ENCODE data around the gene TMEM115.

The TMEM115 gene

GRCh38 chr3:50375258-50375931, 16.1 kb upstream of the TMEM115 start:
- DNase-seq: no peak

DNA sequence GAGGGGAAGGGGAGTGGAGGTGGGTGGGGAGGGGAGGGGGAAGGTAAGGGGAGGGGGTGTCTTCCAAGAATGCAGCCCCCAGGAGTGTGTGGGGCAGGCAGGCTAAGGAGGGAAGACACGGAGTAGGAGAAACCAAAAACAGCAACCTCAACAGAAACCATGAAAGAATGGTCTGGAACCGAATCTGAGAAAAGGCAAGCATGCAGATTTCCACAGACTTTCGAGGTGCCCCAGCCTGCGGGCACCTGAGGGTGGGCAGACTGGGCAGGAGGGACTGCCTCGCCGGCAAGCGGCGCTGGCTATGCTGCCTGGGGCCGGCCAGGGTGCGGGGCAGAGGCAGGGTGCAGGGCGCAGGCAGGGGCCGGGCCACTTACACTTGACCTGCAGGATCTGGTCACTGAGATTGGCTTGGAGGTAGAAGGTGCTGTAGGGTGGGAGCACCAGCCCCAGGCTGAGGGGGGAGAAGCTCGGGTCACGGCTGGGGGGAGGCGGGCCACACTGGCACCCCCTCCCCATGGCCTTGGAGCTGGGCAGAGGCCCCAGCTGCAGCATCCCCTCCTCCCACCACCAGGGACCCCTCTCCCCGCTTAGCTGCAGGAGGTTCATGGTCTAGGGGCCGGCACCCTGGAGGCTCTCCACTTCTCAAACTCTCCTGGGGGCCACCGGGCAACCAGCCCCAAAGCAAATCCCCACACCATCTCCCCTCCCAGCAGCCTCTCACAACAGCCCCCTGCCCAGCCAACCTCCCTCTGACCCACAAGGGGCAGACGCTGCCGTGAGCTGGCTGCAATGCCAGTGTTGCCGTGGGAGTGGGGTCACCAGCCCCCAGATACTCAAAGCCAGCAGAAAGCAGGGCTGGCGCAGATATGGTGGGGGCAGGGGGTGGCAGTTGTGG, 15.3 kb upstream of the TMEM115 start:
- no peak for DNase-seq

DNA sequence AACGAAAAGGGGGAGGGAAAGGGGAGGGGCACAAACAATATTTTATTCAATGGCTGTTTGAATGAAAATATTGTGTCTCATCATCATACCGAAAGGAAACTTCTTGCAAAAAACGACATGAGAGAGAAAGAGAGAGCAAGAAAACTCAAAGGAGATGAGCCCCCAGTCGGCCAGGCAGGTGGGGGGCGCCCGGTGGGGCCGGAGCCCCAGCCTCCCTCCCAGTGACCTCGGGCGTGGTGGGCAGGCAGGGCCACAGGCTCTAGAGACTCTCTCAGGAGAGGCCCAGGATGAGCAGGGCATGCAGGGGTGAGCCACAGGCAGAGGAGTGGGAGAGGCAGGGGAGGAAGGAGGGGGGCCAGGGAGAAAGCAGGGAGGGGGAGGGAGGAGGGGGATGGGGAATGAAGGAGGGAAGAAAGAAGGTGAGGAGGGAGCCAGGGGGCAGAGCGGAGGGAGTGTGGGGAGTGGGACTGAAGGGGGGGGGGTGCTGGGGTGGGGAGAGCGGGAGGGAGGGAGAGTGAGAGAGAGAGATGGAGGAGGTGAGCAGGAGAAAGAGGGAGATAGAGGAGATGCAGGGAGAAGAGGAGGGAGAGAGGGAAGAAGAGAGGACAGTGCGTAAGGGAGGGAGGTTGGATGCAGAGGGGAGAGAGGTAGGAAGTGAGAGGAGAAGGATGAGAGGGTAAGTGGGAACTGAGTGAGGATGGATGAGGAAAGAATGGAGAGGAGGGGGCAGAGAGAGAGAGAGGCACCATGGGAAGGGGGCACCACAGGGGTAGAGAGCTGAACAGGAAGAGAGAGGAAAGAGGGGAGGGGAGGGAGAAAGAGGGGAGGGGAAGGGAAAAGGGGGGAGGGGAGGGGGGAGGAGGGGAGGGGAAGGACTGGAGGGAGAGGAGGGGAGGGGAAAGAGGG, 14.1 kb upstream of the TMEM115 start:
- DNase-seq: no peak

DNA sequence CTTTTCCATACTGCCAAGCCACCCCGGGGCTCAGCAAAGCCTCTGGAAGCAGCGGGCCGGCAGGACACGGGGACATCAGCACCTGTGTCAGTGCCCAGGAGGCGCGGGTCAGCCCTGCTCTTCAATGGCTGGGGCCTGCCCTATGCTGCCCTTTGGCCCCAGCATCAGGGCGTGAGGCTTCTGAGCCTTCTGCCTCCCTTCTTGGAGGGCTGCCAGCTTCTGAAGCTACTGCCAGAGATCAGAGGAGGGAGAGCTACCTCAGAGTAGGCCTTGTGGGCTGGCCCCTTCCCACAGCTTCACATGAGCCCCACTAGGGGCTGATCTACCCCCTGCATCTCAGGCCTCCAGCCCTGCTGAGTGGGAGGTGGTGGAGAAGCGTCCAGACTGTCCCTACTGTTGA, 13.0 kb upstream of the TMEM115 start:
- DNase-seq: no peak

- DNase-seq: no peak
Measured at GRCh38 chr3:50371133-50371685, 11.9 kb upstream of the TMEM115 start.

DNA sequence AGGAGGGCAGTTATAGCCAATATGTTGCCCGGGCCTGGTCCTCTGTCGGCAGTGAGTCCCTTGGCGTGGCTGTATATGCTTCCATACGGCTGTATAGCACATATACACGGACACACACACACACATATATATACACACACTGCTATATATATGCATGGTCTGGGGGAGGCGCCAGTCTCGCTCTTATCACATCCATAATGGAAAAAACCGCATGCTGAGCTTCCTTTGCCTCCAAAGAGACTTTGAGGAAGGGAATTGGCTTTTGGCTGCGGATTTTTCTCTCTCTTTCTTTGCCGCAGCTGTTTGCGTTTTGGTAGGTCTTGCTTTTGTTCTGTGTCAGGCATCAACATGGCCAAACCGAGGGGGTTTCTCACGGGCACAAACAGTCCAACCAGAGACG, 11.3 kb upstream of the TMEM115 start:
- no peak for DNase-seq

- no peak for DNase-seq
Measured at GRCh38 chr3:50369012-50369670, 9.8 kb upstream of the TMEM115 start.

DNA sequence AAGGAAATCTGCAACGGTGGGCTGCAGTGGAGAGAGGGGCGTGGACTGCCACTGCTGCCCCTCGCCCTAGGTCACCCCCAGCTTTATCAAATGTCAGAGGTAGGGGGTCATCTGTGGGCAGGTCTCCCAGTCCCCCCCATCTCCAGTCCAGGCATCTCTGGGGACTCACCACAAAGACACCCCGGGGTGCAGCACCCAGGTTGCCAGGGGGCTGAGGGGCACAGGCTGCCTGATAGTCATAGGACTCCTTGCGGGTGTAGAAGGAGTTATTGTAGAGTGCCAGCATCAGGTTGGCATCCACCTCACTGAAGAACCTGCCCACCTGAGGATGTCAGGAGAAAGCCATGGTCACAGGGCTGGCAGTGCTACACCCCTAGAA, 6.5 kb upstream of the TMEM115 start:
- DNase-seq: no peak

GRCh38 chr3:50365080-50365841, 5.9 kb upstream of the TMEM115 start:
- DNase-seq: no peak

GRCh38 chr3:50364573-50365079, 5.3 kb upstream of the TMEM115 start:
- DNase-seq: no peak

DNA sequence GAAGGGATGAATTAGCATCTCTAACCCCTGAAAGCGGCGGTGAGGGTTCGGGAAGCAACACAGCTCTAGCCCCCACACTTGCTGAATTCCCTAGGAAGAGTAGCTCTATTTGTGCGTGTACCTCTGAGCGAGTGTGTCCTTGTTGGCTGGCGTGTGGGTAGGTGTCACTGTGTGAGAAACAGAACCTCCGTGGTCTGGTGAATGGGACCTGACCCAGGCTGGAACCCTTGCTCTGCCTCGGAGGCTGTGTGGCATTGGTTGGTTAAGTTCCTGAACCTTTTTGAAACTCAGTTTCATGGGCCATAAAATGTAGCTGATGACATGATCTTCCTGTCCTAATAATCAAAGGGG, 414 bp upstream of the TMEM115 start:
- DNase-seq: no peak

DNA sequence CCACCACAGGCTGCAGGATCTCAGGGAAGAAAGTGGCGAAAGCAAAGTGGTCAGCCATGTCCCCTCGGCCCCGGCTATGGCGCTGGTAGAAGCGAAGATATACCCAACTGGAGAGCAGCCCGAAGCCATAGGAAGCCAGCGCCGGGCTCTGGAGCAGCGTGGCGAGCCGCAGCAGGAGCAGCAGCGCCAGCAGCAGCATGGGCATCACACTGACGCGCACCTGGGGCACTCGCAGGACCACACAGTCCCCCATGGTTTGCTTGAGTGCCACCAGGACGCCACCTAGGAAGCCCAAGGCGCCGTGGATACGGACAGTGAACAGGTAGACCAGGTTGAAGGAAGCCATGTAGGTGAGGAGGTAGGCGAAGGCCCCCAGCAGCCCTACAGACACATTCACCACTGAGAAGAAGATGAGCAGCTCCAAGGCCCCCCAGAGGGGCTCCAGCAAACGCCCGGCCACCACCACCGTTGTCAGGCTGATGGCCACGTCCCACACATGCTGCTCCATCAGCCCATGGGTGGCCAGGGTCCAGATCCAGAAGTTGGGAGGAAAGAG, 888 bp downstream of the TMEM115 start:
- DNase-seq: no peak

DNA sequence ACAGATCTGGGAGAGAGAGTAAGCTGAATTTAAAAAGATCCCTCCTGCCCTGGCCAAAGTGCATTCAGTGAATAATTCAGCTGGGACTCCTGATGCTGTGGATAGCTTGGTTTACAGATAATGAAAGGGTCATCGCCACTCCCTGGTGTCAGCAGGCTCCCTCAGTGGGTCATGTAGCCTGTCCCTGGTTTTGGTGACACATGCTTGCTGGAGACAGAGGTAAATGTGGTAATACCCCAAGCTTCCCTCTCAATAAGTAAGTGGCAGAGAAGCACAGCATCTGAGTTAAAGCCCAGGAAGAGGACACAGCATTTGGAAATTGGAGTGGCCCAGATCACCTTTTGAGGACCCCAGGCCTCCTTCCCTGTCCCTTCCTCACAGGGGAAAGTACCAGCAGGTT, 1.8 kb downstream of the TMEM115 start:
- DNase-seq: no peak

DNA sequence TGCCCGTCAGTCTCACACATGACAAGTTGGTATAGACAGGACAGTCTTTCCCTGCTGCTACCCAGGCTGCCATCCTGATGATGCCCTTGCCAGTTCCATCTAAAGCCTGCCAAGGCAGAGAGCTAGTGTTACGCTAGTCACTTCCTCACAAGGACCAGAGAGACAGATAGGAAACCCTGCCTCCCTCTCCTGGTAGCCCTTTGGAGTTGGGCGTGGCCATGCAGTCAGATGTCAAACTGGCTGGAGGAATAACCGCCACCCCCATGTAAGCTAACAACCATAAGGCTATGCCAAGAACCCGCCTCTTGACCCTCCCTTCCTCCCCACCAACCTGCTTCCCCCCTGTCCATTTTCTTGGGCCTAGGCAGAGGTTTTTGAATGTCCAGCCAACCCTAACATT, 2.8 kb downstream of the TMEM115 start:
- no peak for DNase-seq

GRCh38 chr3:50355829-50356552, 3.3 kb downstream of the TMEM115 start:
- no peak for DNase-seq

DNA sequence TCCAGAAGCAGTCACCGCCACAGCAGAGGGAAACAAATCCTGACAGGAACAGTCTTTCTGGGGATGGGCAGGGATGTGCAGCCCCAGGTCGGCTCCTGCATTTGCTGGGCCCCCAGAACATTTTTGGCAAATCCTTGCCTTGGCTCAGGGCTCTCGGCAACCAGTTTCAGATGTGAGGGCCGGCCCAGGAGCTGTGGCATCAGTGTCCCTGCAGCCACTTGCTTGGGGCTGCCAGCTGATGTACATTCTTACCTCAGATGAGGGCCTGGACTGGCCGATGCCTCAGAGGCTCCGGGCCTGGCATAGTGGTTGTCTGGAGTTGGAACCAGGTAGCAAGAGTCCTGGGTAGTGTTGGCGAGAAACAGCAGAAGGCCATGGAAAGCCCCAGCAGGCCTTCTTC, 4.5 kb downstream of the TMEM115 start:
- no peak for DNase-seq

- DNase-seq: no peak
Measured at GRCh38 chr3:50354186-50354764, 5.0 kb downstream of the TMEM115 start.

DNA sequence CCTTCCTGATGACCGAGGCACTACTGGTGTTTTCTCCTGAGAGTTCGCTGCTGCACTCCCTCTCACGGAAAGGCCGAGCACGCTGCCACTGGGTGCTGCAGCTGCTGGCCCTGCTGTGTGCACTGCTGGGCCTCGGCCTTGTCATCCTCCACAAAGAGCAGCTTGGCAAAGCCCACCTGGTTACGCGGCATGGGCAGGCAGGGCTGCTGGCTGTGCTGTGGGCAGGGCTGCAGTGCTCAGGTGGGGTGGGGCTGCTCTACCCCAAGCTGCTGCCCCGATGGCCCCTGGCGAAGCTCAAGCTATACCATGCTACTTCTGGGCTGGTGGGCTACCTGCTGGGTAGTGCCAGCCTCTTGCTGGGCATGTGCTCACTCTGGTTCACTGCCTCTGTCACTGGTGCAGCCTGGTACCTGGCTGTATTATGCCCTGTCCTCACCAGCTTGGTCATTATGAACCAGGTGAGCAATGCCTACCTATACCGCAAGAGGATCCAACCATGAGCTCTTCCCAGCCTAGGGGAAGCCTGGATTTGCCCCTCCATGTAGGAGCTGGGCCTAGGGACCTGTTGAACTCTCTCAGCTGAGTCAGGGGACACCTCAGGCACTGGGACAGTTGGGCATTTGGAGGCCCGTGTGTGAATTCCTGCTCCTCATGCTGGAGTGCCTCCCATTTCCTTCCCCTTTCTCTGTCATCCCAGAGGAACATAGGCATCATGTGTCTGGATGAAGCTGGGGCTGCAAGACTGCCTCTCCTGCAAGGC, 5.9 kb downstream of the TMEM115 start:
- no peak for DNase-seq

GRCh38 chr3:50352781-50353180, 6.5 kb downstream of the TMEM115 start:
- no peak for DNase-seq
